Uterus (tissue), 4 donors: ENCODE results near the gene HPCAL4. TPM values are rescaled to one million over a fixed set of nuclear protein-coding genes. Genes with fewer than 3 reads are reported as not detected.

Experiments
- DNase-seq, 2 donors: peaks; one replicate each; pipeline ENCODE4 v3.0.0-alpha.2; 2019 to 2020
- H3K27ac ChIP-seq, 2 donors: fragments of 200-600 bp; sonication (generic); 1 replicate in 1 of 2; 2 replicates in 1 of 2; pipeline ENCODE4 v1.5.1; 2016 to 2018
- H3K27me3 ChIP-seq, 2 donors: fragments of 200-600 bp; sonication (generic); one replicate each; pipeline ENCODE4 v1.5.1; 2018 to 2019; ENCODE audit warnings: control low read depth in 1 of 2
- H3K36me3 ChIP-seq, 2 donors: fragments of 200-600 bp; sonication (generic); one replicate each; pipeline ENCODE4 v1.5.1; 2019; ENCODE audit warnings: control low read depth in 1 of 2
- H3K4me1 ChIP-seq, 2 donors: fragments of 200-600 bp; sonication (generic); one replicate each; pipeline ENCODE4 v1.5.1; 2018 to 2019; ENCODE audit warnings: control low read depth in 1 of 2
- H3K4me3 ChIP-seq, 2 donors: fragments of 200-600 bp; sonication (generic); 1 replicate in 1 of 2; 2 replicates in 1 of 2; pipeline ENCODE4 v1.5.1; 2018 to 2019; ENCODE audit warnings: mild to moderate bottlenecking in 1 of 2
- H3K9me3 ChIP-seq, 2 donors: fragments of 200-600 bp; sonication (generic); one replicate each; pipeline ENCODE4 v1.5.1; 2019; ENCODE audit warnings: control low read depth in 1 of 2
- CTCF ChIP-seq, 4 experiments: fragments of 200-600 bp in 2 of 4; fragments of 450-650 bp in 2 of 4; sonication (generic) in 2 of 4; IDR thresholded peaks; one replicate each; pipeline ENCODE4 v1.5.1; 2016 to 2019; ENCODE audit warnings: antibody characterized with exemption in 4 of 4, mild to moderate bottlenecking in 2 of 4, moderate library complexity in 1 of 4
- POLR2A ChIP-seq, 2 donors: fragments of 450-650 bp; IDR thresholded peaks; one replicate each; pipeline ENCODE4 v1.6.1; 2016; ENCODE audit warnings: antibody characterized with exemption in 2 of 2, mild to moderate bottlenecking in 1 of 2, moderate library complexity in 1 of 2
- intact Hi-C: fragments of 100-400 bp; cut with DNase I; formaldehyde crosslinking; loops from one replicate; pipeline ENCODE4 v1.15.1; 2023; ENCODE audit warnings: low total_unique reads
- total RNA-seq, 4 donors: library from RNA; depleted of rRNA in 3 of 4; stranded (reverse); fragments of >200 nt in 3 of 4; gene quantifications; one replicate each; pipeline versions ENCODE4 v1.1.0 to v1.2.4, GENCODE V29; 2014 to 2023
- donor health status: DM: yes; HTN: yes; CAD: no.

The HPCAL4 gene
- total RNA-seq = 1 to 10 TPM in 1 of 4 donors, under 1 TPM in 1, not detected in 2; 0.24 to 3.9 TPM

GRCh38 chr1:39691383-39692151, at the start of gene HPCAL4:
HPCAL4 (minus strand) TSS chr1:39691433; CDS start chr1:39684603, 6,830 bp downstream.
- TF ChIP-seq POLR2A (IDR thresholded peaks at IDR 0.05) = no peak
- TF ChIP-seq CTCF (IDR thresholded peaks at IDR 0.05) = no peak
- H3K9me3 ChIP-seq = no peaks in the 10 kb centered on the region
- H3K36me3 ChIP-seq = no peaks in the 10 kb centered on the region
- no peak within 1 kb of the TSS for H3K27ac ChIP-seq
- H3K27me3 ChIP-seq = peaks cover 13% of the 10 kb centered on the region in 2 donors
- intact Hi-C loops = no loop called here
- DNase-seq = peak; percentile 75 to 78
- peaks cover 0 to 13% of the 10 kb centered on the region in 2 donors for H3K4me1 ChIP-seq
- peak within 1 kb of the TSS; percentile 12 to 44 for H3K4me3 ChIP-seq

- peak within 1 kb of the TSS; percentile 58 to 76 for H3K4me3 ChIP-seq
- peaks cover 0 to 7% of the 10 kb centered on the region in 2 donors for H3K4me1 ChIP-seq
- no peaks in the 10 kb centered on the region for H3K36me3 ChIP-seq
- H3K27me3 ChIP-seq = no peaks in the 10 kb centered on the region
- H3K27ac ChIP-seq = peak within 1 kb of the TSS; percentile 49 to 74
- DNase-seq = peak; percentile 91
- no peaks in the 10 kb centered on the region for H3K9me3 ChIP-seq
- TF ChIP-seq POLR2A (IDR thresholded peaks at IDR 0.05) (peak in 1 of 2 donors; percentile 38), CTCF (IDR thresholded peaks at IDR 0.05) (peak in 1 of 4 experiments; percentile 6)
- intact Hi-C loops = no loop called here
Measured at GRCh38 chr1:39738622-39739366, 47.6 kb upstream of the HPCAL4 start, which contains the start of gene PPIE. PPIE (plus strand) TSS chr1:39738882; CDS start chr1:39738901, 19 bp downstream.

GRCh38 chr1:39737546-39738169, 46.4 kb upstream of the HPCAL4 start:
- Histone ChIP-seq H3K36me3 (no peaks in the 10 kb centered on the region), H3K27ac (no peak overlapping the region), H3K9me3 (no peaks in the 10 kb centered on the region), H3K4me1 (peaks cover 0 to 7% of the 10 kb centered on the region in 2 donors), H3K27me3 (no peaks in the 10 kb centered on the region), H3K4me3 (no peak overlapping the region)
- DNase-seq = no peak
- intact Hi-C loops = no loop called here
- no peak for TF ChIP-seq POLR2A (IDR thresholded peaks at IDR 0.05)
- no peak for TF ChIP-seq CTCF (IDR thresholded peaks at IDR 0.05)

- H3K36me3 ChIP-seq = no peaks in the 10 kb centered on the region
- no peak overlapping the region for H3K4me3 ChIP-seq
- TF ChIP-seq CTCF (IDR thresholded peaks at IDR 0.05) (no peak), POLR2A (IDR thresholded peaks at IDR 0.05) (no peak)
- no peak for DNase-seq
- intact Hi-C loops = no loop called here
- H3K27ac ChIP-seq = no peak overlapping the region
- no peaks in the 10 kb centered on the region for H3K9me3 ChIP-seq
- H3K4me1 ChIP-seq = peaks cover 0 to 7% of the 10 kb centered on the region in 2 donors
- H3K27me3 ChIP-seq = no peaks in the 10 kb centered on the region
Measured at GRCh38 chr1:39735731-39736130, 44.5 kb upstream of the HPCAL4 start.
